PC-9 (cell line): ENCODE results near the gene SLC44A1.

Experiments used
- CTCF ChIP-seq: fragments of 200-600 bp; sonication (generic); conservative IDR thresholded peaks from 2 replicates; pipeline ENCODE4 v1.6.1; 2017; ENCODE audit warnings: mixed run types, antibody characterized with exemption, mild to moderate bottlenecking, moderate library complexity
- EZH2 ChIP-seq: fragments of 200-600 bp; sonication (generic); IDR thresholded peaks from 2 replicates; pipeline ENCODE4 v1.8.0; 2017; ENCODE audit warnings: antibody characterized with exemption, low read depth

DNA sequence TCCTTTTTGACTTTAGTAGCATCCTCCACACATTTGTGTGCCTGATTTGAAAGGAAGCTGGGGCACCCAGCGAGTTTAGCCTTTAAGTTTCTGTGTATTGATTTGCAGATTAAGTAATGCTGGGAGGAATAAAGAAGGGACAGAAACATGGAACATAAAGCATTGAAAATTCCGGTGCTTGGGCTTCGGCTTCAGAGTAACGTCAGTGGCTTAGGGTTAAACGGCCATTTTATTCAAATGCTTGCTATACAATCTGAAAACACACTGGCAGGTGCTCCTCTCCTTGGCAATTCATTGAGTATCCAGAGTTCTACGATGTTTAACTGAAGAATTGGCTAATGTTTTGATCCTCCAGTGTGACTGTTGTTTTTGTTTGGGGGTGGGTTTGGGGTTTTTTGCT, 145.3 kb downstream of the SLC44A1 start:
- no peak for TF ChIP-seq CTCF
- no peak for TF ChIP-seq EZH2
